GM12878 (cell line): ENCODE results near the gene PTGES3L. TPM values are rescaled to one million over a fixed set of nuclear protein-coding genes. Genes with fewer than 3 reads are reported as not detected.

Source experiments
- ATAC-seq: fragments of 200-7000 bp; cut with Tn5 transposase; 3 replicates; pipeline ENCODE4 v1.9.1; 2020; ENCODE audit warnings: mild to moderate bottlenecking, moderate library complexity
- BruUV-seq: library from RNA; stranded (reverse); fragments of 400-500 nt; replicated peaks from 2 replicates; lab custom pipeline; 2021; lab: Mats Ljungman, UMichigan
- CTCF ChIA-PET: fragments of 300-600 bp; sonication (Branson Sonifier 250); formaldehyde crosslinking; extraction: SDS; loops from one replicate; lab custom pipeline; 2021; ENCODE audit warnings: inconsistent platforms; lab: Yijun Ruan, JAX
- POLR2A ChIA-PET: fragments of 350-600 bp; formaldehyde crosslinking; extraction: SDS; loops from one replicate; lab custom pipeline; 2021; ENCODE audit warnings: inconsistent platforms; lab: Charles Lee
- RAD21 ChIA-PET: fragments of 300-600 bp; sonication (Branson Sonifier 250); formaldehyde crosslinking; loops from one replicate; lab custom pipeline; 2023; ENCODE audit warnings: antibody characterized with exemption; ENCODE audit not compliant: unreplicated experiment; lab: Charles Lee
- SMC1A ChIA-PET: fragments of 300-600 bp; sonication (Branson Sonifier 250); formaldehyde crosslinking; loops from one replicate; lab custom pipeline; 2023; ENCODE audit not compliant: unreplicated experiment, uncharacterized antibody; lab: Charles Lee
- DNase-seq: peaks from one replicate; pipeline ENCODE4 v3.0.0-alpha.2; 2011; ENCODE audit warnings: low read depth, low spot score
- FAIRE-seq: peaks from 3 replicates; lab custom pipeline; 2011; peaks lifted over from hg19 to GRCh38; lab: Jason Lieb, UNC
- H2AFZ ChIP-seq: 2 replicates; pipeline ENCODE4 v1.6.0; 2011; ENCODE audit warnings: low read depth, low read length, control low read depth; ENCODE audit not compliant: control insufficient read depth
- H3K27ac ChIP-seq: 2 replicates; pipeline ENCODE4 v1.5.1; 2011; ENCODE audit warnings: control low read depth; ENCODE audit not compliant: control insufficient read depth, insufficient read depth
- H3K27me3 ChIP-seq, 2 experiments: replicated peaks in 1 of 2; 2 replicates each; pipeline versions ENCODE4 v1.6.0 to v1.6.1; 2011; ENCODE audit warnings: low read length in 1 of 2; ENCODE audit not compliant: control insufficient read depth in 2 of 2, insufficient read depth in 2 of 2
- H3K36me3 ChIP-seq, 2 experiments: 2 replicates each; pipeline ENCODE4 v1.5.1; 2011; ENCODE audit warnings: low read length in 1 of 2; ENCODE audit not compliant: control insufficient read depth in 2 of 2, insufficient read depth in 2 of 2
- H3K4me1 ChIP-seq: 2 replicates; pipeline ENCODE4 v1.6.1; 2011; ENCODE audit warnings: mild to moderate bottlenecking, low read length, moderate library complexity, mixed read lengths; ENCODE audit not compliant: control insufficient read depth, insufficient read depth
- H3K4me2 ChIP-seq: 2 replicates; pipeline ENCODE4 v1.6.0; 2011; ENCODE audit warnings: control low read depth; ENCODE audit not compliant: control insufficient read depth, insufficient read depth
- H3K4me3 ChIP-seq: fragments of 200-600 bp; sonication (generic); 2 replicates; pipeline ENCODE4 v1.5.1; 2016
- H3K79me2 ChIP-seq: 2 replicates; pipeline ENCODE4 v1.6.0; 2011; ENCODE audit warnings: low read length; ENCODE audit not compliant: control insufficient read depth, insufficient read depth
- H3K9ac ChIP-seq: 2 replicates; pipeline ENCODE4 v1.8.0; 2011; ENCODE audit warnings: low read length, control low read depth, mixed read lengths; ENCODE audit not compliant: control insufficient read depth, insufficient read depth
- H3K9me3 ChIP-seq: replicated peaks from 3 replicates; pipeline ENCODE4 v1.5.1; 2011; ENCODE audit warnings: mild to moderate bottlenecking, low read length; ENCODE audit not compliant: control insufficient read depth, insufficient read depth
- H4K20me1 ChIP-seq: 2 replicates; pipeline ENCODE4 v1.6.0; 2011; ENCODE audit not compliant: control insufficient read depth, insufficient read depth
- CBFB ChIP-seq: IDR thresholded peaks from 2 replicates; pipeline ENCODE4 v1.6.1; 2016; ENCODE audit warnings: antibody characterized with exemption, low read depth
- CREB1 ChIP-seq: IDR thresholded peaks from 2 replicates; pipeline ENCODE4 v1.6.1; 2012; ENCODE audit warnings: low read depth, mild to moderate bottlenecking, inconsistent platforms
- GATAD2B ChIP-seq: fragments of 450-650 bp; conservative IDR thresholded peaks from 2 replicates; pipeline ENCODE4 v1.6.1; 2017; ENCODE audit warnings: low read depth, mild to moderate bottlenecking, moderate library complexity
- HDAC2 ChIP-seq: fragments of 200-600 bp; sonication (generic); IDR thresholded peaks from 2 replicates; pipeline ENCODE4 v1.6.1; 2017
- IRF3 ChIP-seq: fragments of 450-650 bp; IDR thresholded peaks from 2 replicates; pipeline ENCODE4 v1.6.1; 2014; ENCODE audit warnings: mild to moderate bottlenecking
- MAX ChIP-seq: IDR thresholded peaks from 2 replicates; pipeline ENCODE4 v1.6.1; 2012; ENCODE audit warnings: low read depth, low read length, improper control_type of control experiment
- MTA3 ChIP-seq: IDR thresholded peaks from 2 replicates; pipeline ENCODE4 v1.6.1; 2012; ENCODE audit warnings: low read length, inconsistent platforms, borderline replicate concordance
- NFYB ChIP-seq: IDR thresholded peaks from 2 replicates; pipeline ENCODE4 v1.6.1; 2011; ENCODE audit warnings: low read depth, mild to moderate bottlenecking, low read length, improper control_type of control experiment, moderate library complexity; ENCODE audit not compliant: insufficient read depth
- PML ChIP-seq: IDR thresholded peaks from 2 replicates; pipeline ENCODE4 v1.6.1; 2012; ENCODE audit warnings: low read length, inconsistent platforms
- POLR2AphosphoS2 ChIP-seq: IDR thresholded peaks from 2 replicates; pipeline ENCODE4 v1.6.1; 2011; ENCODE audit warnings: low read depth, mild to moderate bottlenecking, low read length, improper control_type of control experiment, moderate library complexity
- RELA ChIP-seq: fragments of 450-650 bp; IDR thresholded peaks from 2 replicates; pipeline ENCODE4 v1.8.0; 2014; ENCODE audit warnings: borderline replicate concordance; ENCODE audit not compliant: partially characterized antibody
- SREBF2 ChIP-seq: IDR thresholded peaks from 2 replicates; pipeline ENCODE4 v1.6.1; 2012; ENCODE audit warnings: mild to moderate bottlenecking, low read length
- TARDBP ChIP-seq: IDR thresholded peaks from 2 replicates; pipeline ENCODE4 v1.6.1; 2016; ENCODE audit warnings: borderline replicate concordance
- ZNF592 ChIP-seq: fragments of 450-650 bp; IDR thresholded peaks from 2 replicates; pipeline ENCODE4 v1.6.1; 2017; ENCODE audit warnings: mild to moderate bottlenecking, moderate library complexity
- WGBS: methylation state at CpG from one replicate; pipeline ENCODE4 v1.1.6; 2016; ENCODE audit warnings: low lambda C conversion rate; ENCODE audit not compliant: insufficient replicate concordance, insufficient coverage; ENCODE audit errors: missing lambda C conversion rate; 5-methylcytosine and 5-hydroxymethylcytosine counted together
- in situ Hi-C: fragments of 300-500 bp; cut with MboI; formaldehyde crosslinking; loops from 9 replicates; pipeline ENCODE4 v1.14.3; 2018; ENCODE audit warnings: mixed read lengths
- intact Hi-C: fragments of 100-400 bp; cut with micrococcal nuclease; formaldehyde crosslinking; loops from one replicate; pipeline ENCODE4 v1.14.2; 2022; ENCODE audit not compliant: unreplicated experiment
- polyA plus RNA-seq, 11 experiments: library from polyadenylated mRNA; depleted of rRNA in 4 of 11; unstranded in 6 of 11; stranded (reverse) in 5 of 11; fragments of >200 nt; fragmentation: Nextera tagmentation in 4 of 11; fragmentation: Illumina TruSeq in 1 of 11; extraction: Ambion mirVana in 4 of 11; extraction: Trizol in 1 of 11; gene quantifications; 1 replicate in 1 of 11; 2 replicates in 10 of 11; pipeline versions ENCODE4 v1.2.1 to v1.2.3, GENCODE V29; 2011 to 2016; ENCODE audit warnings: inconsistent platforms in 2 of 11, missing spikeins in 2 of 11, low read depth in 1 of 11
- total RNA-seq, 4 experiments: library from RNA; depleted of rRNA in 3 of 4; stranded (reverse); fragments of >200 nt in 3 of 4; fragmentation: Illumina TruSeq in 1 of 4; extraction: Trizol in 1 of 4; gene quantifications; 2 replicates each; pipeline versions ENCODE4 v1.2.1 to v1.2.3, GENCODE V29; 2013 to 2021

Gene PTGES3L
- total and polyA plus RNA-seq, 10 of the 15 experiments (the other 5 are each of a cell fraction or from before 2014, with no cell fraction given): 0.11 to 2.3 (median 0.98) TPM

- in situ Hi-C loops (no loop called here), intact Hi-C loops (no loop called here)
- WGBS: 86% methylated on average over 5 of the region's 5 CpGs
- H3K4me3 ChIP-seq: no peak overlapping the region
- POLR2A ChIA-PET: interaction anchor here (0.6 to 1.1 kb wide), 2 partner anchors 48 to 237 kb away, joined by 3 read pairs; no protein-coding TSS in a partner anchor
- no peak overlapping the region for H2AFZ ChIP-seq
- no TSS peak for BruUV-seq
- H3K9ac ChIP-seq: no peak overlapping the region
- peaks cover 8 to 19% of the 10 kb centered on the region in 2 experiments for H3K36me3 ChIP-seq
- FAIRE-seq: no peak
- CTCF ChIA-PET: interaction anchor here (1.3 kb wide), 1 partner anchor 161 kb away, joined by 3 read pairs; no protein-coding TSS in a partner anchor
- no peak overlapping the region for H3K4me2 ChIP-seq
- peaks cover 6% of the 10 kb centered on the region for H3K4me1 ChIP-seq
- TF ChIP-seq POLR2AphosphoS2: peak; percentile 36; the same call in 1 of the 2 replicates
- no peak for TF ChIP-seq NFYB
- peak; percentile 39; the same call in 1 of the 2 replicates for TF ChIP-seq CBFB
- no peak for TF ChIP-seq HDAC2
- TF ChIP-seq RELA: no peak
- TF ChIP-seq IRF3: no peak
- no peak for TF ChIP-seq SREBF2
- no peak for TF ChIP-seq TARDBP
- TF ChIP-seq PML: 0 out of 2 replicates have a peak, but pooled peaks have one; percentile 18
- peak; percentile 50; the same call in 1 of the 2 replicates for TF ChIP-seq MTA3
- no peak for TF ChIP-seq CREB1
- no peak for TF ChIP-seq ZNF592
- TF ChIP-seq GATAD2B: no peak
- TF ChIP-seq MAX: no peak
- H3K9me3 ChIP-seq: no peaks in the 10 kb centered on the region
- no peak overlapping the region for H3K27ac ChIP-seq
- SMC1A ChIA-PET: no interaction called here
- no peak for ATAC-seq
- DNase-seq: no peak
- no peaks in the 10 kb centered on the region for H4K20me1 ChIP-seq
- RAD21 ChIA-PET: no interaction called here
- H3K27me3 ChIP-seq: no peaks in the 10 kb centered on the region
- H3K79me2 ChIP-seq: peaks cover 40% of the 10 kb centered on the region
These were observed 23.8 kb upstream of the PTGES3L start for GRCh38 chr17:43003542-43004172.
